MCF 10A (cell line): ENCODE measurements around the gene CCND3. TPM values are rescaled to one million over a fixed set of nuclear protein-coding genes. Genes with fewer than 3 reads are reported as not detected.
A peak's percentile ranks its signal among the peaks of the same experiment; 100 is the strongest.

Experiments
- BruUV-seq: library from RNA; stranded (reverse); fragments of 400-500 nt; replicated peaks from 2 replicates; lab custom pipeline; 2021; lab: Mats Ljungman, UMichigan
- CTCF ChIA-PET: fragments of 300-600 bp; sonication (Branson Sonifier 250); formaldehyde crosslinking; extraction: SDS; loops from one replicate; lab custom pipeline; 2021; ENCODE audit warnings: antibody characterized with exemption, inconsistent platforms; lab: Yijun Ruan, JAX
- POLR2A ChIA-PET: fragments of 300-600, 350-650 bp; sonication (Branson Sonifier 250); formaldehyde crosslinking; extraction: SDS; loops from one replicate; lab custom pipeline; 2020; ENCODE audit warnings: antibody characterized with exemption, inconsistent platforms; lab: Yijun Ruan, JAX
- DNase-seq: peaks from one replicate; pipeline ENCODE4 v3.0.0-alpha.2; 2018; ENCODE audit not compliant: unreplicated experiment
- H3K27ac Mint-ChIP-seq: one replicate; pipeline ENCODE4 v1.8.0; 2022; ENCODE audit warnings: mild to moderate bottlenecking, low read depth, mixed read lengths; ENCODE audit not compliant: unreplicated experiment
- H3K27me3 Mint-ChIP-seq: one replicate; pipeline ENCODE4 v1.8.0; 2022; ENCODE audit warnings: mixed read lengths; ENCODE audit not compliant: insufficient read depth, unreplicated experiment
- H3K36me3 Mint-ChIP-seq: one replicate; pipeline ENCODE4 v1.8.0; 2022; ENCODE audit warnings: mild to moderate bottlenecking, moderate library complexity, mixed read lengths; ENCODE audit not compliant: insufficient read depth, unreplicated experiment
- H3K4me1 Mint-ChIP-seq: one replicate; pipeline ENCODE4 v1.8.0; 2022; ENCODE audit warnings: mixed read lengths; ENCODE audit not compliant: insufficient read depth, unreplicated experiment
- H3K4me3 Mint-ChIP-seq: one replicate; pipeline ENCODE4 v1.8.0; 2022; ENCODE audit warnings: mild to moderate bottlenecking, moderate library complexity, mixed read lengths; ENCODE audit not compliant: unreplicated experiment
- H3K9me3 Mint-ChIP-seq: one replicate; pipeline ENCODE4 v1.8.0; 2022; ENCODE audit warnings: mixed read lengths; ENCODE audit not compliant: unreplicated experiment
- CTCF ChIP-seq: fragments of 200-600 bp; IDR thresholded peaks from one replicate; pipeline ENCODE4 v1.8.0; 2022; ENCODE audit warnings: antibody characterized with exemption, mild to moderate bottlenecking; ENCODE audit not compliant: unreplicated experiment
- intact Hi-C: fragments of 100-400 bp; cut with micrococcal nuclease; formaldehyde crosslinking; loops from 2 replicates; pipeline ENCODE4 v1.14.1; 2022
- total RNA-seq: library from RNA; stranded (reverse); gene quantifications from 2 replicates; pipeline ENCODE4 v1.2.3, GENCODE V29; 2022

The CCND3 gene
- total RNA-seq, 1 experiment from 2014 or later, result 75.8 TPM

- no TSS peak for BruUV-seq
- ChIA-PET CTCF (interaction anchor here (0.8 to 1.4 kb wide), 4 partner anchors 9 to 128 kb away, joined by 3 to 4 read pairs (median 4); no protein-coding TSS in a partner anchor), POLR2A (interaction anchor here (1.2 to 2.2 kb wide), 3 partner anchors 8 to 123 kb away, joined by 3 to 5 read pairs (median 3); no protein-coding TSS in a partner anchor)
- no peaks in the 10 kb centered on the region for H3K9me3 Mint-ChIP-seq
- H3K4me1 Mint-ChIP-seq, result peaks cover 12% of the 10 kb centered on the region
- H3K4me3 Mint-ChIP-seq, result no peak overlapping the region
- no peak for TF ChIP-seq CTCF
- H3K27ac Mint-ChIP-seq, result no peak overlapping the region
- H3K27me3 Mint-ChIP-seq, result no peaks in the 10 kb centered on the region
- peaks cover 64% of the 10 kb centered on the region for H3K36me3 Mint-ChIP-seq
- intact Hi-C loops, result no loop called here
- DNase-seq, result no peak
These were observed 27.3 kb downstream of the CCND3 start for GRCh38 chr6:41914343-41914742.

GRCh38 chr6:41909727-41910126, 31.9 kb downstream of the CCND3 start:
- H3K27me3 Mint-ChIP-seq, result no peaks in the 10 kb centered on the region
- ChIA-PET CTCF (interaction anchor here (1.0 kb wide), 1 partner anchor 12 kb away, joined by 3 read pairs; the partner anchor contains the start of genes BYSL and MED20), POLR2A (interaction anchor here (0.6 to 1.3 kb wide), 3 partner anchors 11 to 1087 kb away, joined by 3 to 4 read pairs (median 3); no protein-coding TSS in a partner anchor)

GRCh38 chr6:41901882-41902519, 39.6 kb downstream of the CCND3 start:
- peak; percentile 45 for DNase-seq
- Mint-ChIP-seq H3K27ac (no peak overlapping the region), H3K4me3 (no peak overlapping the region), H3K4me1 (peaks cover 8% of the 10 kb centered on the region), H3K27me3 (no peaks in the 10 kb centered on the region), H3K36me3 (peaks cover 60% of the 10 kb centered on the region), H3K9me3 (no peaks in the 10 kb centered on the region)
- ChIA-PET POLR2A (no interaction called here), CTCF (interaction anchor here (2.1 kb wide), 1 partner anchor 19 kb away, joined by 6 read pairs; the partner anchor contains the start of genes BYSL and MED20)
- BruUV-seq, result no TSS peak
- peak; percentile 19 for TF ChIP-seq CTCF
- intact Hi-C loops, result no loop called here

More at GRCh38 chr6:41909727-41910126, 31.9 kb downstream of the CCND3 start:
- intact Hi-C loops, result no loop called here
- TF ChIP-seq CTCF, result no peak
- BruUV-seq, result no TSS peak
- Mint-ChIP-seq H3K36me3 (peaks cover 87% of the 10 kb centered on the region), H3K4me1 (peaks cover 6% of the 10 kb centered on the region), H3K9me3 (no peaks in the 10 kb centered on the region), H3K4me3 (no peak overlapping the region), H3K27ac (no peak overlapping the region)
- DNase-seq, result no peak

- peaks cover 49% of the 10 kb centered on the region for H3K36me3 Mint-ChIP-seq
- H3K27ac Mint-ChIP-seq, result no peak overlapping the region
- DNase-seq, result no peak
- no peak for TF ChIP-seq CTCF
- ChIA-PET CTCF (interaction anchor here (0.7 kb wide), 1 partner anchor 15 kb away, joined by 3 read pairs; no protein-coding TSS in a partner anchor), POLR2A (no interaction called here)
- no peaks in the 10 kb centered on the region for H3K27me3 Mint-ChIP-seq
- no peak overlapping the region for H3K4me3 Mint-ChIP-seq
- H3K4me1 Mint-ChIP-seq, result peaks cover 14% of the 10 kb centered on the region
- intact Hi-C loops, result no loop called here
- BruUV-seq, result no TSS peak
- H3K9me3 Mint-ChIP-seq, result no peaks in the 10 kb centered on the region
These were observed 40.7 kb downstream of the CCND3 start for GRCh38 chr6:41900861-41901260.
